GM23338 (cell line): ENCODE results near the gene C20orf141. TPM values are rescaled to one million over a fixed set of nuclear protein-coding genes. Genes with fewer than 3 reads are reported as not detected.
"Not testable (repeated sequence)": the region's sequence is repeated elsewhere in the genome, so short reads cannot be mapped to it uniquely, and the experiment has no call there.

Experiments
- ATAC-seq: fragments of 200-7000 bp; cut with Tn5 transposase; 3 replicates; pipeline ENCODE4 v1.9.1; 2020
- DNase-seq: peaks from one replicate; pipeline ENCODE4 v3.0.0-alpha.2; 2015; ENCODE audit warnings: low spot score
- H2AFZ ChIP-seq: fragments of 200-600 bp; sonication (generic); 2 replicates; pipeline ENCODE4 v1.8.0; 2016; ENCODE audit warnings: antibody characterized with exemption, mild to moderate bottlenecking, moderate library complexity
- H3F3A ChIP-seq: fragments of 200-600 bp; sonication (generic); replicated peaks from 2 replicates; pipeline ENCODE4 v1.8.0; 2017; ENCODE audit warnings: antibody characterized with exemption, mixed run types, low read depth
- H3K27ac ChIP-seq: fragments of 200-600 bp; sonication (generic); 2 replicates; pipeline ENCODE4 v1.6.1; 2016; ENCODE audit warnings: low read depth
- H3K27me3 ChIP-seq: fragments of 200-600 bp; sonication (generic); 2 replicates; pipeline ENCODE4 v1.8.0; 2016; ENCODE audit warnings: mild to moderate bottlenecking, mixed run types, moderate library complexity; ENCODE audit not compliant: insufficient read depth
- H3K36me3 ChIP-seq: fragments of 200-600 bp; sonication (generic); 2 replicates; pipeline ENCODE4 v1.8.0; 2016; ENCODE audit warnings: mild to moderate bottlenecking; ENCODE audit not compliant: insufficient read depth
- H3K4me1 ChIP-seq: fragments of 200-600 bp; sonication (generic); 2 replicates; pipeline ENCODE4 v1.8.0; 2016; ENCODE audit warnings: mild to moderate bottlenecking, moderate library complexity; ENCODE audit not compliant: insufficient read depth
- H3K4me2 ChIP-seq: fragments of 200-600 bp; sonication (generic); 2 replicates; pipeline ENCODE4 v1.7.1; 2017; ENCODE audit warnings: mixed run types
- H3K4me3 ChIP-seq: fragments of 200-600 bp; sonication (generic); 2 replicates; pipeline ENCODE4 v1.6.1; 2016; ENCODE audit warnings: mixed run types
- H3K79me2 ChIP-seq: fragments of 200-600 bp; sonication (generic); replicated peaks from 2 replicates; pipeline ENCODE4 v1.8.0; 2017; ENCODE audit warnings: mild to moderate bottlenecking; ENCODE audit not compliant: insufficient read depth
- H3K9me2 ChIP-seq: fragments of 200-600 bp; sonication (generic); 2 replicates; pipeline ENCODE4 v1.8.0; 2017; ENCODE audit not compliant: insufficient read depth
- H4K20me1 ChIP-seq: fragments of 200-600 bp; sonication (generic); replicated peaks from 2 replicates; pipeline ENCODE4 v1.8.0; 2017; ENCODE audit warnings: mild to moderate bottlenecking; ENCODE audit not compliant: insufficient read depth
- H3K27ac Mint-ChIP-seq: 2 replicates; pipeline ENCODE4 v1.8.0; 2020; ENCODE audit warnings: inconsistent platforms, mild to moderate bottlenecking, moderate library complexity, mixed read lengths
- H3K27me3 Mint-ChIP-seq: 3 replicates; pipeline ENCODE4 v1.8.0; 2022; ENCODE audit warnings: low read depth, mild to moderate bottlenecking, moderate library complexity, mixed read lengths, inconsistent platforms; ENCODE audit not compliant: insufficient read depth, poor library complexity
- H3K36me3 Mint-ChIP-seq: 3 replicates; pipeline ENCODE4 v1.8.0; 2021; ENCODE audit warnings: low read depth, mild to moderate bottlenecking, inconsistent platforms, moderate library complexity, mixed read lengths
- H3K4me1 Mint-ChIP-seq: 3 replicates; pipeline ENCODE4 v1.8.0; 2020; ENCODE audit warnings: mild to moderate bottlenecking, inconsistent platforms, mixed read lengths
- H3K4me3 Mint-ChIP-seq: 3 replicates; pipeline ENCODE4 v1.8.0; 2021; ENCODE audit warnings: moderate library complexity, mild to moderate bottlenecking, inconsistent platforms, mixed read lengths
- H3K9me3 Mint-ChIP-seq: 3 replicates; pipeline ENCODE4 v1.8.0; 2020; ENCODE audit warnings: moderate library complexity, mild to moderate bottlenecking, inconsistent platforms, mixed read lengths
- CREB1 ChIP-seq: fragments of 250-450 bp; sonication (Bioruptor Pico); IDR thresholded peaks from 2 replicates; pipeline ENCODE4 v1.5.0; 2020; ENCODE audit warnings: low read depth, mild to moderate bottlenecking, moderate library complexity
- EZH2 ChIP-seq: fragments of 200-600 bp; sonication (generic); IDR thresholded peaks from one replicate; pipeline ENCODE4 v1.8.0; 2017; ENCODE audit warnings: antibody characterized with exemption, mild to moderate bottlenecking, low read depth; ENCODE audit not compliant: unreplicated experiment
- EZH2phosphoT487 ChIP-seq: fragments of 200-600 bp; sonication (generic); IDR thresholded peaks from one replicate; pipeline ENCODE4 v1.8.1; 2018; ENCODE audit warnings: antibody characterized with exemption; ENCODE audit not compliant: unreplicated experiment
- JUNB ChIP-seq: IDR thresholded peaks from one replicate; pipeline ENCODE4 v1.6.1; 2016; ENCODE audit warnings: antibody characterized with exemption; ENCODE audit not compliant: unreplicated experiment
- NANOG ChIP-seq: IDR thresholded peaks from 2 replicates; pipeline ENCODE4 v1.6.1; 2016; ENCODE audit warnings: antibody characterized with exemption, borderline replicate concordance
- ZNF114 ChIP-seq: fragments of 250-450 bp; sonication (Bioruptor Pico); IDR thresholded peaks from 2 replicates; pipeline ENCODE4 v1.5.0; 2020; ENCODE audit warnings: mild to moderate bottlenecking, moderate library complexity
- polyA plus RNA-seq: library from polyadenylated mRNA; unstranded; fragments of >200 nt; fragmentation: Nextera tagmentation; extraction: Ambion mirVana; gene quantifications from 2 replicates; pipeline ENCODE4 v1.2.1, GENCODE V29; 2016
- total RNA-seq: library from RNA; depleted of rRNA; stranded (reverse); fragments of >200 nt; shearing (Covaris generic); gene quantifications from 2 replicates; pipeline ENCODE4 v1.2.3, GENCODE V29; 2014
- TF ChIP-seq, protein P1 (sequence below): IDR thresholded peaks from 2 replicates; pipeline ENCODE4 v1.6.1; 2016; ENCODE audit warnings: antibody characterized with exemption
- TF ChIP-seq, protein P2 (sequence below), 2 experiments: fragments of 200-600 bp in 1 of 2; sonication (generic) in 1 of 2; conservative IDR thresholded peaks; 2 replicates each; pipeline versions ENCODE4 v1.5.1 to v1.6.1; 2016 to 2017; ENCODE audit warnings: antibody characterized with exemption in 2 of 2, low read depth in 2 of 2, mild to moderate bottlenecking in 2 of 2, moderate library complexity in 1 of 2
- TF ChIP-seq, protein P3 (sequence below): IDR thresholded peaks from one replicate; pipeline ENCODE4 v1.6.1; 2018; ENCODE audit warnings: antibody characterized with exemption; ENCODE audit not compliant: unreplicated experiment

C20orf141 gene
- total and polyA plus RNA-seq, 2 experiments from 2014 or later, result not detected

DNA sequence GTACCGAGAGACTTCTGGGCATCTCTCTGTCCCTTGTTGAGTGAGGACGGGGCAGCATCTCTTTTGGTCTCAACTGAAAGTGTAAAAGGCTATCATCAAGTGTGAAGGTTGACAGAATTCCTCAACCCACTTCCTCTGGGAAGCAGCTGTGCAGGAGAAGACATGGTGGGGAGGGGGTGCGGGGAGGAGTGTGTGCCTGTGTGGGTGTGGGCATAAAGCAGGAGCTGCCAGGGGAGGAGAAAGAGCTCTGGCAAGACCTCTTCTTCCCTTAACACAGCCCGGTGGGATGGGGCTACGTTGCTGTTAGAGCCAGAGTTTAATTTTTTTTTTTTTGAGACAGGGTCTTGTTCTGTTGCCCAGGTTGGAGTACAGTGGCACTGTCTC, 46.2 kb upstream of the C20orf141 start:
- Mint-ChIP-seq H3K27me3 (peaks cover 13% of the 10 kb centered on the region), H3K4me3 (no peak overlapping the region), H3K27ac (no peak overlapping the region), H3K36me3 (no peaks in the 10 kb centered on the region), H3K4me1 (no peaks in the 10 kb centered on the region), H3K9me3 (no peaks in the 10 kb centered on the region)
- no peaks in the 10 kb centered on the region for H3K36me3 ChIP-seq
- TF ChIP-seq EZH2 (no peak), EZH2phosphoT487 (no peak), CREB1 (no peak), ZNF114 (CRISPR knock-in tag) (no peak), JUNB (no peak)
- TF ChIP-seq, protein P1, sequence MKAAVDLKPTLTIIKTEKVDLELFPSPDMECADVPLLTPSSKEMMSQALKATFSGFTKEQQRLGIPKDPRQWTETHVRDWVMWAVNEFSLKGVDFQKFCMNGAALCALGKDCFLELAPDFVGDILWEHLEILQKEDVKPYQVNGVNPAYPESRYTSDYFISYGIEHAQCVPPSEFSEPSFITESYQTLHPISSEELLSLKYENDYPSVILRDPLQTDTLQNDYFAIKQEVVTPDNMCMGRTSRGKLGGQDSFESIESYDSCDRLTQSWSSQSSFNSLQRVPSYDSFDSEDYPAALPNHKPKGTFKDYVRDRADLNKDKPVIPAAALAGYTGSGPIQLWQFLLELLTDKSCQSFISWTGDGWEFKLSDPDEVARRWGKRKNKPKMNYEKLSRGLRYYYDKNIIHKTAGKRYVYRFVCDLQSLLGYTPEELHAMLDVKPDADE, result no peak
- no peaks in the 10 kb centered on the region for H3K79me2 ChIP-seq
- no peaks in the 10 kb centered on the region for H4K20me1 ChIP-seq
- no peak for ATAC-seq
- H3K4me3 ChIP-seq, result no peak overlapping the region
- no peaks in the 10 kb centered on the region for H3K9me2 ChIP-seq
- no peak for DNase-seq
- no peaks in the 10 kb centered on the region for H3F3A ChIP-seq
- H3K4me1 ChIP-seq, result no peaks in the 10 kb centered on the region; the same call in 1 of the 2 replicates
- H3K27me3 ChIP-seq, result no peaks in the 10 kb centered on the region
- no peak overlapping the region for H2AFZ ChIP-seq
- no peak overlapping the region for H3K4me2 ChIP-seq
- no peak overlapping the region for H3K27ac ChIP-seq

DNA sequence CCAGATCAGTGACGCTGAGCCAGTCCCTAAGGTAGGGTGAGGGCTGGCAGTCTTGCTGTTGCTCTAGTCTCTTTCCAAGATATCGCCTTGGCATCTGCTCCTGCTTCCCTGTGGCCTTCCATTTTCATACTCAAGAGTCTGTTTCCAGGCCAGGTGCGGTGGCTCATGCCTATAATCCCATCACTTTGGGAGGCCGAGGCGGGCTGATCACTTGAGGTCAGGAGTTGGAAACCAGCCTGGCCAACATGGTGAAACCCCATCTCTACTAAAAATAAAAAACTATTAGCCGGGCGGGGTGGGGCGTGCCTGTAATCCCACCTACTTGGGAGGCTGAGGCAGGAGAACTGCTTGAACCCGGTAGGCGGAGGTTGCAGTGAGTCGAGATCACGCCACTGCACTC, 44.7 kb upstream of the C20orf141 start:
- H3K79me2 ChIP-seq, H3K9me2 ChIP-seq, H3K27ac Mint-ChIP-seq, H3K36me3 ChIP-seq, H3K9me3 Mint-ChIP-seq, H3K4me3 Mint-ChIP-seq, H3K27ac ChIP-seq, H3K36me3 Mint-ChIP-seq, H3K4me2 ChIP-seq, H3K4me1 Mint-ChIP-seq, DNase-seq, H3K27me3 ChIP-seq, H3F3A ChIP-seq, ATAC-seq, H3K4me1 ChIP-seq, H3K4me3 ChIP-seq, H4K20me1 ChIP-seq, H2AFZ ChIP-seq: not testable (repeated sequence)
- peaks cover 13% of the 10 kb centered on the region for H3K27me3 Mint-ChIP-seq

DNA sequence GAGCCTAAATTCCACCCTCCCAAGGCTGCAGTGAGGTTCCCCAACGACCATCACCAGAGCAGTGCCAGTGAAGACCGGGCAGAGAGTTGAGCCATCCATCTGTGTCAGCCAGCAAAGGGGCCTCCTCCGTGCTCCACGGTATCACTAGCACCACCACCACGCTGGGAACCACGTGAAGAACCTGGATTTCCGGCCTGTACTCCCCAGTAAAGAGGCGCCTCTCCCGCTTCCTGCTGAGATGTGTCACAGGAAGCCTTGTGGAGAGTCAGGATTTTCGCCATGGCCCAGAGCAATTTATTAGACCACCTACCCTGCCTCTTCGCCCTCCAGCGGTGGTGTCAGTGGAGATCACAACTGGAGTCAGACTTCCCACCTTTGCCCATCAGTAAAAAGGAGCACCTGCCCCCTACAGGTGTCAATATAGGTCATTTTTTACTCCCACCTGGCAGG, 43.1 kb upstream of the C20orf141 start:
- ATAC-seq (peak; percentile 57), DNase-seq (peak; percentile 44)
- Histone ChIP-seq H3K27ac (no peak overlapping the region), H4K20me1 (no peaks in the 10 kb centered on the region), H3K36me3 (no peaks in the 10 kb centered on the region), H3K4me3 (no peak overlapping the region), H3K9me2 (no peaks in the 10 kb centered on the region), H2AFZ (no peak overlapping the region), H3K4me1 (no peaks in the 10 kb centered on the region; the same call in 1 of the 2 replicates), H3K27me3 (no peaks in the 10 kb centered on the region), H3K79me2 (no peaks in the 10 kb centered on the region), H3F3A (no peaks in the 10 kb centered on the region), H3K4me2 (no peak overlapping the region)
- no peaks in the 10 kb centered on the region for H3K4me1 Mint-ChIP-seq
- TF ChIP-seq, protein P2, sequence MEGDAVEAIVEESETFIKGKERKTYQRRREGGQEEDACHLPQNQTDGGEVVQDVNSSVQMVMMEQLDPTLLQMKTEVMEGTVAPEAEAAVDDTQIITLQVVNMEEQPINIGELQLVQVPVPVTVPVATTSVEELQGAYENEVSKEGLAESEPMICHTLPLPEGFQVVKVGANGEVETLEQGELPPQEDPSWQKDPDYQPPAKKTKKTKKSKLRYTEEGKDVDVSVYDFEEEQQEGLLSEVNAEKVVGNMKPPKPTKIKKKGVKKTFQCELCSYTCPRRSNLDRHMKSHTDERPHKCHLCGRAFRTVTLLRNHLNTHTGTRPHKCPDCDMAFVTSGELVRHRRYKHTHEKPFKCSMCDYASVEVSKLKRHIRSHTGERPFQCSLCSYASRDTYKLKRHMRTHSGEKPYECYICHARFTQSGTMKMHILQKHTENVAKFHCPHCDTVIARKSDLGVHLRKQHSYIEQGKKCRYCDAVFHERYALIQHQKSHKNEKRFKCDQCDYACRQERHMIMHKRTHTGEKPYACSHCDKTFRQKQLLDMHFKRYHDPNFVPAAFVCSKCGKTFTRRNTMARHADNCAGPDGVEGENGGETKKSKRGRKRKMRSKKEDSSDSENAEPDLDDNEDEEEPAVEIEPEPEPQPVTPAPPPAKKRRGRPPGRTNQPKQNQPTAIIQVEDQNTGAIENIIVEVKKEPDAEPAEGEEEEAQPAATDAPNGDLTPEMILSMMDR (conservative IDR thresholded peaks at IDR 0.05; ENCODE audit: low read depth in 2 of 2), result peak; percentile 22 to 26; a peak in 2 of 4 replicates
- TF ChIP-seq JUNB (no peak), NANOG (no peak), EZH2 (no peak), CREB1 (no peak)
- TF ChIP-seq, protein P3, sequence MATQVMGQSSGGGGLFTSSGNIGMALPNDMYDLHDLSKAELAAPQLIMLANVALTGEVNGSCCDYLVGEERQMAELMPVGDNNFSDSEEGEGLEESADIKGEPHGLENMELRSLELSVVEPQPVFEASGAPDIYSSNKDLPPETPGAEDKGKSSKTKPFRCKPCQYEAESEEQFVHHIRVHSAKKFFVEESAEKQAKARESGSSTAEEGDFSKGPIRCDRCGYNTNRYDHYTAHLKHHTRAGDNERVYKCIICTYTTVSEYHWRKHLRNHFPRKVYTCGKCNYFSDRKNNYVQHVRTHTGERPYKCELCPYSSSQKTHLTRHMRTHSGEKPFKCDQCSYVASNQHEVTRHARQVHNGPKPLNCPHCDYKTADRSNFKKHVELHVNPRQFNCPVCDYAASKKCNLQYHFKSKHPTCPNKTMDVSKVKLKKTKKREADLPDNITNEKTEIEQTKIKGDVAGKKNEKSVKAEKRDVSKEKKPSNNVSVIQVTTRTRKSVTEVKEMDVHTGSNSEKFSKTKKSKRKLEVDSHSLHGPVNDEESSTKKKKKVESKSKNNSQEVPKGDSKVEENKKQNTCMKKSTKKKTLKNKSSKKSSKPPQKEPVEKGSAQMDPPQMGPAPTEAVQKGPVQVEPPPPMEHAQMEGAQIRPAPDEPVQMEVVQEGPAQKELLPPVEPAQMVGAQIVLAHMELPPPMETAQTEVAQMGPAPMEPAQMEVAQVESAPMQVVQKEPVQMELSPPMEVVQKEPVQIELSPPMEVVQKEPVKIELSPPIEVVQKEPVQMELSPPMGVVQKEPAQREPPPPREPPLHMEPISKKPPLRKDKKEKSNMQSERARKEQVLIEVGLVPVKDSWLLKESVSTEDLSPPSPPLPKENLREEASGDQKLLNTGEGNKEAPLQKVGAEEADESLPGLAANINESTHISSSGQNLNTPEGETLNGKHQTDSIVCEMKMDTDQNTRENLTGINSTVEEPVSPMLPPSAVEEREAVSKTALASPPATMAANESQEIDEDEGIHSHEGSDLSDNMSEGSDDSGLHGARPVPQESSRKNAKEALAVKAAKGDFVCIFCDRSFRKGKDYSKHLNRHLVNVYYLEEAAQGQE, result no peak
- H3K36me3 Mint-ChIP-seq, result no peaks in the 10 kb centered on the region
- H3K27ac Mint-ChIP-seq, result no peak overlapping the region
- H3K27me3 Mint-ChIP-seq, result peaks cover 13% of the 10 kb centered on the region
- H3K4me3 Mint-ChIP-seq, result no peak overlapping the region
- 0 out of 3 replicates have a peak, but pooled peaks cover 3% of the 10 kb centered on the region for H3K9me3 Mint-ChIP-seq
